G401 (cell line): ENCODE data around the gene AMIGO3. TPM values are rescaled to one million over a fixed set of nuclear protein-coding genes. Genes with fewer than 3 reads are reported as not detected.

ENCODE experiments used
- DNase-seq: peaks from one replicate; pipeline ENCODE4 v3.0.0-alpha.2; 2015; ENCODE audit warnings: low spot score
- in situ Hi-C: cut with HindIII; loops from 2 replicates; pipeline ENCODE4 v1.10.0; 2016; ENCODE audit warnings: low sequenced_read_pairs, mixed read lengths
- total RNA-seq: library from RNA; depleted of rRNA; stranded (reverse); fragments of >200 nt; shearing (Covaris generic); gene quantifications from 2 replicates; pipeline ENCODE4 v1.2.3, GENCODE V29; 2014

The AMIGO3 gene
- total RNA-seq, 1 experiment from 2014 or later = 1.1 TPM

GRCh38 chr3:49727154-49727923, 7.9 kb upstream of the AMIGO3 start:
- in situ Hi-C loops = no loop called here
- no peak for DNase-seq

DNA sequence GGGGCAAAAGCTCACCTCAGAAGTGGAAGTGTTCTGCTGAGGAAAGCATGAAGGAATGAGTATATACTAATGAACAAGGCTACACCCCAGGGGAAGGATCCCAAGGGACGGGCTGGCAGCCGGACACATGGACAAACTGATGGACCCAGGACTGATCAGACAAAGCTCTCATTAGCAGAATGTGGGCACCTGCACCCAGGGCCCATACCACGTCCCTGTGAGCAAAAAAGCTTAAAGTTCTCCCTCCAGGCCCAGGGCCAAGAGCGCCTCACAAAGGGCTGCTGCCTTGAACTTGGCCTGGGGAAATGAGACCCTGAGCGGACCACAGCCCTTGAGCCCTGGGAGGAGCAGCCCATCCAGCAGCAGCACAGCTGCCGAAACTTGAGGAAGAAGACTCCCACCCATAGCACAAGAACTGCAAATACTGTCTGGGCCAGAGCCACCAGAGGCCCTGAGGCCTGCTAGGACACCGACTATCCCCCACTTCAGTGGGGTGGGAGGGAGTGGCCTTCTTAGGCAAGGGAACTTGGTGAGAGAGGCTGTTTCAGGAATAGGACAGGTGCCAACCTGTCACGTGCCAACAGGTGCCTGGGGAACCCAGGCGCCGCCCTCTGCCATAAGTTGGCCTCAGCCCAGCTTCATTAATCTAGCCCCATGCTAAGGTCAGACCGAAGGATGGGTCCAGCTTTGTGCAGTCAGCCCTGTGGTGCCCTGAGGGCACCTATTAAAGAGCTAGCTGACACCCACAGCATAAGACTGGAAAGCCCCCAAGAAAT, 6.6 kb upstream of the AMIGO3 start:
- DNase-seq = no peak
- in situ Hi-C loops = no loop called here

DNA sequence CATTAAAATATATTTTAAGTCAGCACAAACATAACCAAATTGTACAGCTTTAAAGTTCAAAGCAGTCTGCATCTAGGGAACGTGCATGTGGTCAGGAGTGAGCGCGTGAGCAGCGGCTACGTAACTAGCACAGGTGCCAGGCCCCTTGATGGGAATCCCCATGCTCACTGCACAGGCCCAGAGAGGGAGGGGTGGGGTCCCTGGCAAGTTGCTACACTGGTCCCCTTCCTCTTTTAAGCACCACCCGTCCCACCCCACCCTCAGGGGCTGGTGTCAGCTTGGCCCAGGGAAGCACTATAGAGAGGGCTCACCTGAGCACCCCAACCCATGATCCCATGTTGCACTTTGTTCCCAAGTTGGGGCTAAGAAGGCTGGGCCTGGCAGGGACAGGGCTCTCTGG, 5.1 kb upstream of the AMIGO3 start:
- DNase-seq = no peak
- in situ Hi-C loops = no loop called here

- in situ Hi-C loops = no loop called here
- DNase-seq = peak; percentile 94
These were observed 4.4 kb upstream of the AMIGO3 start, which contains the start of gene GMPPB for GRCh38 chr3:49723628-49724551. GMPPB (minus strand) TSS chr3:49723951; CDS start chr3:49723726, 225 bp downstream.

DNA sequence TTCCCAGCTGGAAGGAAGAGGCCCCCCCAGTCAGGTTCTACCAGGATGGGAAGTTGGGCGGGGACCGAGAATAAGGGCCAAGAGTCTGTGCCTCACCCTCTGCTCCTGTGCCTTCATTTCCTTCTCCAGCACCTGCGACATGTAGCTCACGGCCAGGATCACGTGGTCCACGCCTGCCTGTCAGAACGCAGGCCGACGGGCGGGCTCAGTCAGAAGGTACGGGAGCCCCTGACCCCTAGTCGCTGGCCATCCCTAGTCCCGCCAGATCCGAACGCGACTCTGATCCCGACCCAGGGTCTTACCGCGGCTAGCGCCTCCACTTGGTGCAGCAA, 3.8 kb upstream of the AMIGO3 start:
- in situ Hi-C loops = no loop called here
- DNase-seq = peak; percentile 47

GRCh38 chr3:49722896-49723295, 3.4 kb upstream of the AMIGO3 start:
- no peak for DNase-seq

GRCh38 chr3:49721896-49722781, 2.7 kb upstream of the AMIGO3 start:
- in situ Hi-C loops = no loop called here
- no peak for DNase-seq

More at GRCh38 chr3:49722896-49723295, 3.4 kb upstream of the AMIGO3 start:
- in situ Hi-C loops = no loop called here

- DNase-seq = no peak
- in situ Hi-C loops = no loop called here
These were observed 2.1 kb upstream of the AMIGO3 start for GRCh38 chr3:49721596-49721895.

GRCh38 chr3:49720855-49721595, 1.5 kb upstream of the AMIGO3 start:
- in situ Hi-C loops = no loop called here
- no peak for DNase-seq

GRCh38 chr3:49718858-49719213, 648 bp downstream of the AMIGO3 start:
- in situ Hi-C loops = no loop called here
- no peak for DNase-seq

- peak; percentile 28 for DNase-seq
- in situ Hi-C loops = no loop called here
These were observed 1.3 kb downstream of the AMIGO3 start for GRCh38 chr3:49717959-49718857.

DNA sequence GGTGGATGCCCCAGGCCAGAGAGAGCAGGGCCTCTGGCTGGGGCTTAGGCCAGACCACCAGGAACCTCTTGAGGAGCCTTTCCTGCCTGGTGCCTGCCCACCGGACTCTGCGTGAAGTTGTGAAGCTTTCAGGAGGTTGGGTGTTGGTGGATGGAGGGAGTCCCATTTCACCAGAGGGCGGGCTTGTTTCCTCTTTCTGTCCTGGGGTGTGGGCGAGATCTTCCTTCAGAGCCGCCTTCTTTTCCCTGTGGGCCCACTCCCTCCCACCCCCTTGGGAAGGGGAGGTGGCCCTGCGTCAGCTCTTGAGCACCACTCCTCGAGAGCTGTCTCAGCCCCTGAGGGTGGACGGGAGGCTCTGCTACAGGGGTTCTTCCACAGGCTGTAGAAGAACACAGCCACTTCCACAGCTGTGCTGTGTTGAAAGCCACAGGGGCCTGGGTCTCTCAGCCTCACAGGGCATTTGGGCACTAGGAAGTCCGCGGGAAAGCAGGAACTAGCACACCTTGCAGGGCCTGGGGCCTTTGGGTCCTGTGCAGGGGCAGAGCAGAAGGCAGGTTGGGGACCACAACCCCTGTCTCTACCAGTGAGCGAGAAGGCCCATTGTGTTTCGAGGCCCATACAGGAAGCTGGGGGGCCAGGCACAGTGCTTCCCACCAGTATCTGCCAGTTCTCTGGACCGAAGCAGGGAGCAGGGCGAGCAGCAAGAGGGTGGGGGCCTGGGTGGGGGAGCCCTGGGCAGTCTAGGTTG, 2.1 kb downstream of the AMIGO3 start:
- in situ Hi-C loops = no loop called here
- no peak for DNase-seq

DNA sequence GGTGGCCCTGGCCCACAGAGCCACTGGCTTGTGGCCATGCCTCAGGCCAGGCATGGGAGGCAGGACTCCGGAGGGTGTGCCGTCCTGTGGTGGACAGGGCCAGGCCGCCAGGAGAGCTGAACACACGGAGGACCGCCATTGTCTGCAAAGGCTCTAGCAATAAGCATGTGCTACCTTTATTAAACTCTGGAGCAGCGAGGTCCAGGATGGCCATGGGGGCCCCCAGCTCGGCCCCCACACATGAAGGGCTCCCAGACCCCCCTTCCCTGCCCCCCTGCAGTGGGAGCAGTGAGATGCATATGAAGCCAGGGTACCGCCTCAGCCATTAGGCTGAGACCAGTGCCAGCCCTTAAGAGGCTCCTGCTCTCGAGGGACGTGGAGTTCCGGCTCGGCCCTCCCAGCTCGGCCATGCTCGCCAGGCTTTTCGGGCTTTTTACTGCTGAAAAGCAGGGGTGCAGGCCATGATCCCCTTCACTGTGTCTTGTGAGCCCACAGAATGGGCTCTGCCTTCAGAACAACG, 2.7 kb downstream of the AMIGO3 start:
- in situ Hi-C loops = no loop called here
- DNase-seq = no peak

- DNase-seq = no peak
- in situ Hi-C loops = no loop called here
These were observed 3.3 kb downstream of the AMIGO3 start for GRCh38 chr3:49716169-49716568.

DNA sequence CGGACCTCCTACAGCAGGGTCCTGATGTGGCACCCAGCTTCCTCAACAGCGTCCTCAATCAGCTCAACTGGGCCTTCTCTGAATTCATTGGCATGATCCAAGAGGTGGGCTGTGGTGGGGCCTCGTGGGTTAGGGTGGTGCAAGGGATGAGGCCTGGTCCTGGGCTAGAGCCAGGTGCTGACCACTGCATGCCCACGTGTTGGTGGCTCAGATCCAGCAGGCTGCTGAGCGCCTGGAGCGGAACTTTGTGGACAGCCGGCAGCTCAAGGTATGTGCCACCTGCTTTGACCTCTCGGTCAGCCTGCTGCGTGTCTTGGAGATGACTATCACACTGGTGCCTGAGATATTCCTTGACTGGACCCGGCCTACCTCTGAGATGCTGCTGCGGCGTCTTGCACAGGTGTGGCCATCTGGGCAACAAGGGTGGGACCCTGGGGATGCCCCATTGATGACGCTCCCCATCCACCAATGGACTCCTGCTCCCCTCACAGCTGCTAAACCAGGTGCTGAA, 3.8 kb downstream of the AMIGO3 start:
- DNase-seq = no peak
- in situ Hi-C loops = no loop called here
